HG02884 (cell line): ENCODE measurements around the gene MRGPRG.

Source experiments
- ATAC-seq: cut with Tn5 transposase; IDR thresholded peaks from one replicate; pipeline ENCODE4 v1.9.1; 2021; ENCODE audit warnings: mild to moderate bottlenecking, moderate library complexity; ENCODE audit not compliant: unreplicated experiment

The MRGPRG gene

DNA sequence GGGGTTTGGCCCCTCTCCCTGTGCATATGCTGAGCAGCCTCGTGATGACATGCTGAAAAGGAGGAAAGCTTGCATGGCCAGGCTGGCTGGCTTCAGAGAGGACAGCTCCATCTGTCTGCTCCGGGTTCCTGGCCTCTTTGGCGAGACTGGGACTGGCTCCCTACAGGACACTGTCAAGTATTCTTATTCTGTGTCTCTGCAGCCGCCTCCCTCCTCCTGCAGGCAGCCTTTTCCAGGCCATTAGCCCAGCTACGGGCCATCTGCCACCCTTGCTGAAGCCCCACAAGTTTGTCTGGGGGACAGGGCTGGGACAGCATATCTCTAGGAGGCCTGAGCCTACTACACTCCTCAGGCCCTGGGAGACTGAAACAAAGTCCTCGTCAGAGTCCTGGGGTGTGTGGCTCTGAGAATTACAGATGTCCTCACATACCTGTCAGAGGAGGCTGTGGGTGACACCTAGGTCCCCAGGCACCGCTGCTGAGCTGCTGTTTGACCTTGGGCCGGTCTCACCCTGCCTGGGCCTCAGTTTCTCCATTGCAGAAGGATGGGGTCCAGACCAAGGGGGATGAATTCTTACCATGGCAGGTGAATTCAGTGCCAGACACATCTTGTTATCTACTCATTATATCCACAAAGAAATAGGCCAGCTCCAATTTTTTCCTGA is 11.0 kb downstream of the MRGPRG start:
- no peak for ATAC-seq

DNA sequence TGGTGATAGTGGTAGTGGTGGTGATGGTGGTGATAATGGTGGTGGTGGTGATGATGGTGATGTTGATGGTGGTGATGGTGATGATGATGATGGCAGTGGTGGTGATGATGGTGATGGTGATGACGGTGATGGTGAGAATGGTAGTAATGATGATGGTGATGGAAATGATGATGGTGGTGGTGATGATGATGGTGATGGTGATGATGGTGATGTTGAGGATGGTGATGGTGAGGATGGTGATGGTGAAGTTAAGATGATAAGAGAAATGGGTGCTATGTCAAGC is 11.8 kb downstream of the MRGPRG start:
- no peak for ATAC-seq

DNA sequence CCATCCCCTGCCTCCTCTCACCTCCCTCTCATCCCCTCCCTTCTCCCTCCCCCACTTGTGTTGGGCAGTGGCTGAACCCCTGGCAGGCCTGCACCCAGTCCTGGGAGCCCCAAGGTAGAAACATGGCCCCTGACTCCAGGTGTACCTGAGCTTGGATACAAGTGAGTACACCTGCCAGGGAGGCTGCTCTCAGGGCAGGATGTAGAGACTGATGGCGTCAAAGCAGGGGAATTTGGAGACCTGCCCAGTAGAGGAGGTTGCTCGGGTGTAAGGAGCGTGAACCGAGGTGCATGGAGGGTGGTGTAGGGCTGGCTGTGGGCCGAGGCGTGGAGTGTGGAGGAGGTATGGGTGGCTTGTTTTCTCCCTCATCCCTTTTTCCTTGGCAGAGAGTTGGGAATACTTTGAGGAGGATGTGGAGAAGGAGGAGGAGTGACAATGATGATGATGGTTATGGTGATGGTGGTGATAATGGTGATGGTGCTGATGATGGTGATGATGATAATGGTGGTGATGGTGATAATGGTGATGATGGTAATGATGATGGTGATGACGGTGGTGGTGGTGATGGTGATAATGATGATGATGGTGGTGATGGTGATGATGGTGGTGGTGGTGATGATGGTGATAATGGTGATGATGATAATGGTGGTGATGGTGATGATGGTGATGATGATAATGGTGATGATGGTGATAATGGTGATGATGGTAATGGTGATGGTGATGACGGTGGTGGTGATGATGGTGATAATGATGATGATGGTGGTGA is 12.3 kb downstream of the MRGPRG start:
- no peak for ATAC-seq

DNA sequence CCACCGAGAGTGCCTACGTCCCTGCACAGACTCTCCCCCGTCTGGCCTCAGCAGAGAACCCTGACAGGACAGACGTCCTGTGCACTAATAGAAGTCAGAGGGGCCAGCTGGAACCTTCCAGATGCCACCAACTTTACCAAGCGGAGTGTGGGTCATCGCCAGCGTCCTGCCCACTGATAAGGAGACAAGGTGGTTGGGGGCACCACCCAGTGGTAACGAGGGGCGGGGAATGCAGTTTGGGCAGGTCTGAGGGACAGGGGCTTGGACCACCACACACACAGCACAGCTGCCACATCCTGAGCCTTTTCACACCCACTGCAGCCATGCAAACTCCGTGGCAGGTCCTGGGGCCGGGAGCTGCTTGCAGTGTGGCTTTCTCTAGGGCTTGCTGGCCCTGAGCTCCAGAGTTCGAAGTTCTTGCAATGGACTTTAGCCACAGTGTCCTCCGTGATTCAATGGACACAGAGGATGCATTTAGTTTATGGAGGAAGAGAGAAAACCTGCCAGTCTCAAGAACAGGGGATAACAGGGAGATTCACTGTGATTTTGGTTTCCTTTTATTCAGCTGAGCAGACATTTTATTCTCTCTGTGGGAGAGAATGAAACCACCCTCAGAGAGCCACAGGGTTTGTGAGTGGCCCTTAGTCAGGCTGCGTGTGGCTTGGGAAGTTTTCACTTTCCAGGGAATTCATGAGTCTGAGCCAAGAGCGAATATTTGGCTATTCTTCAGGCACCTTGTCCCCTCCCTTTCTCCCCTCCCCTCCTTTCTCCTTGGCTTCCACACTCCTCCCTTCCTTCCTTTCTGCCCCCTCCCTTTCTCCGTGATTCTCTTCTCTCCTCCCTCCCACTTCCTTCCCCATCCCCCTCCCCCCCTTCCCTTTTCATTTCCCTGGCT is 13.1 kb downstream of the MRGPRG start:
- ATAC-seq, result no peak

DNA sequence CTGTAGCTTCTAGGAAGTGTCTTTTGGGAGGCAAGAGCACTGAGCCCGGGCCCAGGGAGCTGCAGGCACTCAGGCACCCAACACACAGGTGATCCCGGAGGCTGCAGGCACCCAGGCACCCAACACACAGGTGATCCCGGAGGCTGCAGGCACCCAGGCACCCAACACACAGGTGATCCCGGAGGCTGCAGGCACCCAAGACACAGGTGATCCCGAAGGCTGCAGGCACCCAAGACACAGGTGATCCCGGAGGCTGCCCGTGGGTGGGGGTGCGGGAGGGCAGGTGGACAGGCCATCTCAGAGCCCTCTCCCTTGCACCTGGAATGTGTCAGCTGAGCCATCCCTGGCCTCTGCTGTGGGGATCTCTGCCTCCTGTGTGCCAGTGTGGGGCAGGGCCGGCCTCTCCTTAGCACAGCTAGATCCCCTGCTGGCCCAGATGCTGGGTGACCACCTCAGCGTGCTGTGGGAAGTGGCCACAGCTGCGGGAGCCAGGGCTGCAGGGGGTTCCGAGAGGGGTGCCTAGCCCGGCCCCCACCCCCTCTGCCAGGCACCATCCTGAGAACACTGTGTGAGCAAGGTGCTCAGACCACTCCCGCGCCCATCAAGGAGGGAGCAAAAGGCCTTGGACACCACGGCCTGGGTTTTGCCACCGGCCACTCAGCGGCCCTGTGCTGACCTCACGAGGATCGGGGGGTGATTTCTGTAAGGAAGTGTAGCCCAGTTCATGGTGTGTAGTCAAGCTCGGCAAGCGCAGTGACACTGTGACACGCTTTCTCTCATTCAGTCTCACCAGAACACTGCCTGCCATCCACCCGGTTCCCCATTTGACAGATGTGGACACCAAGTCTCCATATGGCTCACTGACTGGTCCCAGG is 14.2 kb downstream of the MRGPRG start:
- ATAC-seq, result no peak

DNA sequence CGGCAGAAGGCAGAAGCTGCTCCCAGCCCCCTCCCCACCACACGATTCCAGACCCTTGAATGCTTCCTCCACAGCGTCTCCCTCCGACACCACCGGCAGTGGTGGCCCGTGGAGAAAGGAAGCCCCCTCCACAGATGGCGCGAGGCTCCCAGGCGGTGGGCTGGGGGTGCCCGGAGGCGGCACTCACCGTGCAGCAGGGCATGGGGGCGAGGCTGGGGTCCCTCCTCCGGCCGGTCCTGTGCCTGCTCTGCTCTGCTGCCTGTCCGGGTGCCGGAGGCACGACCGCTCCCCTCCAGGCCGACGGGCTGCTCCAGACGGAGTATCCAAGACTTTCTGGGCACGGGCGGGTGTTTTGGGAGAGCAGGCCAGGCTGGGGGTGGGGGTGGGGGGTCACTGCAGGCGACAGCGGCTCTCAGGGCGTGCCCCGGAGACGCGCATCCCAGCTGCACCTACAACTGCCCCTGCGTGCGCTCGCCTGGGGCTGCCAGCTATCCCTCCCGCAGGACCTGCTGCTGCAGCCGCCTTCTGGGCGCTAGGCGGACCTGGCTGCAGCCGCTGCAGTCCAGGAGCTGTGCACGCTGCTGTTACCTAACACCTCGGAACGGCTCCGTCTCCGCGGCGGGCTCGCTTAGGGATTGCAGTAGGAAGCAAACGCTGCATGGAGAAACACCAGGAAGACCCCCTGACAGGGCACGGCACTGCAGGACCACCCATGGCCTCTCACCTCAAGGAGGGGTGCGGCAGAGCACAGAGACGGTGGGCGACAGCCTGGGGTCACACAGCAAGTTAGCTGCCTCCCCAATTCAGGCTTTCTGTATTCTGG is 15.2 kb downstream of the MRGPRG start:
- no peak for ATAC-seq

DNA sequence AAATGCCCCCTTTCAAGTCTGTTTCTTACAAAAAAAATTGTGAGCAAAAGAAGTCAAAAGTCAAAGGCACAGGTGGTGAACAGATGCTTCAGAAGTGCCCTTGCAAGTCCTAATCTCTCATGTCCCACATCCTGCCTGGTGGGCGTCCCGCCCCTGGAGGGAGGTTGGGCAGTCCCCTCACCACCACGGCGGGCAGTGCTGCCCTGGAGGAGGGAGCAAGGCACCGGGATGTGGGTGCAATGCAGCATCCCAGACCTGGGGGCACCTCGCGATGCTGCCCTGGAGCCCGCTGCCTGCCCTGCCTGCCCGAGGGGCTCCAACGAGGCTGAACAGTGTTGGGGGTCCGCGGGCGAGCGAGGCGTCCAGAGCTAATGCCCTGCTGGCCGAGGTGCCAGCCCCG is 15.9 kb downstream of the MRGPRG start:
- ATAC-seq, result no peak

DNA sequence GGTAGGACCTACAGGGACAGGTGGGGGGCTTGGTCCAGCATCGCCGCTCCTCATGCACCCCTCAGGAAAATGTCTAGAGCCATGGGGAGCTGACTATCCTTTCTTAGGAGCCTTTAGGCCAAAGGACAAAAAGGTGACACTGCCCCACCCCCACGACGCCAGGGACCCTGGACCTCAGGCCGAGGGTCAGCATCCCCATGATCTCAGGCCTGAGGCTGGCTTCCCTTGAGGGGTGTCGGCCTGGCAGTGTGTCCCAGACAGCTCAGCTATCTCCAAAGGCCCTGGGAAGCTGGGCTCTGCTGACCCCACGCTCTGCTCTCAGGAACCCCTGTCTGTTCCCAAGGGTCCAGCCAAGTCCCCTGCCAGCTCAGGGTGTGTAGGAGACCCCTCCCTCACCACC is 16.3 kb downstream of the MRGPRG start:
- no peak for ATAC-seq

DNA sequence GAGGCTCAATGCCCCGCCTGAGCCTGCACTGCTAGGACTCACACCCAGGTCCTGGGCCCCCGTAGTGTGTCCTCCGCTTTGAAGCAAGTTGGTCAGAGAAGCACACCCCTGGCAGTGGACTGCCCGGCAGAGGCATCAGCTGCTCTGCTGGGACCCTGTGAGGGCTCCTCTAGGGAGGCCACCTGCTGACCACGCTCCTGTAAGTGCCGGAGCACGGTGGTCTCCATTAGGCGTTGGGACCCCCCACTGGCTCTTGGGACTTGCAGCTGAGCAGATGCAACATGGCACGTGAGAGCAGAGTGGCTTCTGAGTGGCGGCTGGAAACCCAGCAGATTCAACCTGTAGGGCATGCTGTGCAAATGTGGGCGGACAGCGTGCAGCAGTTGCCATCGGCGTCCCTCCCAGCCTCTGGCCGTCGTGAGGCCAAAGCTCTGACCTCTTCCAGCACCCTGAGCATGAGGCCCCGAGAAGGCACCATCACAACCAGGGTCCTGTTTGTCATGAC is 16.9 kb downstream of the MRGPRG start:
- ATAC-seq, result no peak

DNA sequence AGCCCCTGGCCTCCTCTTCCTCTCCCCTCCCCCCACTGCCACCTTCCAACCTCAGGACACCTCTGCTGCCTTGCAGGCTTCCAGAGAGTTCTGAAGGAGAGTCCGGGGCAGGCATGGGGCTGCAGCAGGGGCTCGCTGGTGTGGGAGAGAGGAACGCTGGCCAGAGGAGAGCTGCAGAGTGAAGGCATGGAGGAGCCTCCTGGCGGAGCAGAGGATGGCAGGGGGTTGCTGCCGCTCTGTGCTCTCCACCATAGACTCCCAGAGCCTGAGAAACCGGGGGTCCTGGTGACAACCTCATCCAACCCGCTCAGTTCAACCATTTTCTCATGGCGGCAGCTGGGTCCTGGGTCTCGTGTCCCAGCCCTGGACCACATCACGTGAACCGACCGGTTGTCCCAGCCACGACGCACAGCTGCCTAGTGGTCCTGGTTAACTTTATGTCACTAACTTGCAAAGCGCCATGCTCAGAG is 17.5 kb downstream of the MRGPRG start:
- no peak for ATAC-seq

DNA sequence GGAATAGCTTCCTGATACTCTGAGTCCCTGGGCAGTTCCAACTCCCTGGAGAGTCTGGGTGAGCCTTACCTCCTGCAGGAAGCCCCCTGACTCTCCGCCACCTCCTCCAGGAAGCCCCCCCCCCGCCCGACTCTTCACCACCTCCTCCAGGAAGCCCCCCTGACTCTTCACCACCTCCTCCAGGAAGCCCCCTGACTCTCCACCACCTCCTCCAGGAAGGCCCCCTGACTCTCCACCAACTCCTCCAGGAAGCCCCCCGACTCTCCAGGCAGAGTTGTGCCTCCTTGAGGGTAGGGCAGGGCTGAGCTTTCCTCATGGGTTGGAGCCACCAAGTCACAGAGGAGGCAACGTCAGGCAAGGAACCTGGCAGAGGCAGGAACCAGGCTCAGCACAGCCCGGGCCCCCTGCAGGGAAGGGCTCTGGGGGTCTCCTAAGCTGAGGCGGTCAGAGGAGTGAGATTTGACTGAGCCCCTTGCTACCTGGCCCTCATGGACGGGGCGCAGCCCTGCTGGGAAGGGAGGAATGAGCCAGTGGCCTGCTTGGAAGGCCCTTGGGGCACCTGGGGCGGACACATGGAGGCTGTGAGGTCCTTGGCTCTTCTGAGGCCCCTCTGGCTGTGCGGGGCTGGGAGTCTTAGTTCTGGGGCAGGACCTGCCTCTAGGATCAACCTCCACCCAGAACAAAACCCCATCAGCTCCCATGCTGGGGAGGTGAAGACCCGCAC is 18.1 kb downstream of the MRGPRG start:
- no peak for ATAC-seq

DNA sequence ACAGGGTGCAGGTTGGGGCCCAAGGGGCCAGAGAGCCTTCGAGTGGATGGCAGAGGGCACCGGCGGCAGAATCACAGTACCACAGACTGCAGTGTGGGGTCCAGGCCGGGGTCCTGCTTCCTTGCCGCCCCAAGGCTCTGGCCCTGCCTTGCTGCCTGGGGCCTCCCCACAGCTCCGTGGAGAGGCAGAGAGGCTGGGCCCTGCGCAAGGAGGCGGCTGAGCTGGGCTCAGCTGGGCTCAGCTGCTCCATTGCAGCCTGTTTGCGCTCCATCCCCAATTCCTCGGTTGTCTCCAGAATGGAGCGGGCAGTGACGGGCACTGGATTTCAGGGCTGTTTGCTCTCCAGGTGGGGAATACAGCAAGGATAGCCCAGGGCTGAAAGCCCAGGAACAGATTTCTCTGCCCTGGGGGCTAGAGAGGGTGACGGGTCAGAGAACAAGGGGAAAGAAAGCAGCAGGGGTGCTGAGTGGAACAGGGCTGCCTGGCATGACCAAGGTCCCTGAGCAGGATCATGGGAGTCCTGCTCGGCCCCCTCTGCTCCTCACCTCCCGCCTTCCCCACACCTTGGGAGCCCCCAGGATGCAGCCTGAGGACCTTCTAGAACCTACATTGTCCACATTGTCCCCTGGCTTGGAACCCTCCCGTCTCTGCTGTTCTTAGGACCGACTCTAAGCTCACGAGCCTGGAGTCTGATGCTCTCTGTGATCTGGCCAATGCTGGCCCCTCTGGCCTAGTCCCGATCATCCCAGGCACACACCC is 18.9 kb downstream of the MRGPRG start:
- ATAC-seq, result no peak

DNA sequence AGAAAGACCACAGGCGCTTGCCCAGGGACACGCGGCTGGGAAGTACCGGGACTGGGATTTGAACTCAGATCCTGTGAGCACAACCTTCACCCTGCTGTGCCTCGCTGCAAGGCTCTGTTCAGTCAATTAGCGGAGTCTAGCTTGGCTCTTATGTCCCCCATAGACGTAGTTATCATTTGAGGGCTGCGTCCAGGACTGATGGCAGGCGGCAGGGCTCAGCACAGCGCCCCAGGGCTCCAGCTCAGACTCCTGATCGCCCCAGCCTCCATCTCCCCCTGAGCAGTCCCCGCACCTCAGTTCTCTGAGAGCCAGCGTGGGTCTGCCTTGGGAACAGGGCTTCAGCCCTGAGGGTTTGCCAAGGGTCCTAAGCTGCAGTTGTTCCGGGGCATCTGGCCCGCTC is 19.8 kb downstream of the MRGPRG start:
- ATAC-seq, result no peak

DNA sequence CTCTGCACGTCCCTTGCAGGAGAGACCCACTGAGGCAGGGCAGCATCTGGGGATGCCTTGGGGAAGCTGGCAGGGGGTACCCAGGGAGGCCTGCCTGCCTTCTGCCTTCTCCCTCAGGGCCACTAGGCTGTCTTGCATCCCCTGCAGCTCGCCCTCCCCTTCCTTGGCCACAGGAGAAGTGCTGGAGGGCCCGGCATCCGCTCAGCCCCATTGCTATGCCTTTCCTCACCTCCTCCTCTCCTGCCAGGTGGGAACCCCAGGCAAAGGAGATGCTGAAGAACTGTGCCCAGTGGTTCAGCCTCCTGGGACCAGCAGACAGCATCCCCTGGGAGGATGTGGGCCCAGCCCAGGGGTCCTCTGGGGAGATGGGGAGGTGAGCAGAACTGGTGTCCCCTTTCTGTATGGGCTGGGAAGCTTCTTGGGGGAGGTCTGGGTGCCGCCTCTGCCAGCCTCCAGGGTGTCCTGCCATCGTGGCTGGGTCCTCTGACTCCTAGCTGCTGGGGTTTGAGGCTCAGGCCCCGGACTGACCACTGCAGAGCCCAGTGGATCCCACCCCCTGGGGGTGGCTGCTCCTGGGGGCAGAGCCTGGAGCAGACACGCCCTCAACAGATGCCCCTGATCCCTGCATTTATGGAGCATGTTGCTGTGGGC is 20.6 kb downstream of the MRGPRG start:
- no peak for ATAC-seq

DNA sequence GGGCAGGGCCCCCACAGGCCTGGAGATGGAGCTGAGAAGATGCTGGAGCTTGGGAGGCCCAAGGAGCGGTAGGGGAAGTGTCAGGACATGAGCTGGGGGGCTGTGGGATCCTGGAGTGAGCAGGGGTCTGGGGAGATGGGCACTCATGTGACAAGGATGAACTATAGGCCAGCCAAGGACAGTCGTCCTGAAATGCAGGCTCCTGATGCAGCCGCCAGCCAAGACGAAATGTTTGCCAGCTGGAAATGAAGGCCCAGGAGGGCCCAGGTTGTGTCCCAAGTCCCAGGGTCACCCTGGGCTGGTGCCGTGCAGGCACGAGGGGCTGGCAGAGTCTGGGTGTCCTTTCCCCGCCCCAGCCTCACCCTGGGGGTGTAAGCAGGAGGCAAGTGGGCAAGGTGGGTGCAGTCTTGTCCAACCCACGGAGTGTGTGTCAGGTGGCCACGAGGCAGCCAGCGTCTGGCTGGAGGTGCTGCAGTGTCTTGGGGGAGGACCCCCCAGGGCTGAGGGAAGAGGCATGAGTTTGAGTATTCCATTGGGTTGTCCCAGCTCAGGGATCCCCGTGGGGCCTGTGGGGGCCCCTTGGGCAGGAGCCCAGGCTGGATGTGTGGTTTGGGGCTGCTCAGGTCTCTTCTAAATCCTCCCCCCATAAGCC is 21.4 kb downstream of the MRGPRG start:
- ATAC-seq, result no peak

DNA sequence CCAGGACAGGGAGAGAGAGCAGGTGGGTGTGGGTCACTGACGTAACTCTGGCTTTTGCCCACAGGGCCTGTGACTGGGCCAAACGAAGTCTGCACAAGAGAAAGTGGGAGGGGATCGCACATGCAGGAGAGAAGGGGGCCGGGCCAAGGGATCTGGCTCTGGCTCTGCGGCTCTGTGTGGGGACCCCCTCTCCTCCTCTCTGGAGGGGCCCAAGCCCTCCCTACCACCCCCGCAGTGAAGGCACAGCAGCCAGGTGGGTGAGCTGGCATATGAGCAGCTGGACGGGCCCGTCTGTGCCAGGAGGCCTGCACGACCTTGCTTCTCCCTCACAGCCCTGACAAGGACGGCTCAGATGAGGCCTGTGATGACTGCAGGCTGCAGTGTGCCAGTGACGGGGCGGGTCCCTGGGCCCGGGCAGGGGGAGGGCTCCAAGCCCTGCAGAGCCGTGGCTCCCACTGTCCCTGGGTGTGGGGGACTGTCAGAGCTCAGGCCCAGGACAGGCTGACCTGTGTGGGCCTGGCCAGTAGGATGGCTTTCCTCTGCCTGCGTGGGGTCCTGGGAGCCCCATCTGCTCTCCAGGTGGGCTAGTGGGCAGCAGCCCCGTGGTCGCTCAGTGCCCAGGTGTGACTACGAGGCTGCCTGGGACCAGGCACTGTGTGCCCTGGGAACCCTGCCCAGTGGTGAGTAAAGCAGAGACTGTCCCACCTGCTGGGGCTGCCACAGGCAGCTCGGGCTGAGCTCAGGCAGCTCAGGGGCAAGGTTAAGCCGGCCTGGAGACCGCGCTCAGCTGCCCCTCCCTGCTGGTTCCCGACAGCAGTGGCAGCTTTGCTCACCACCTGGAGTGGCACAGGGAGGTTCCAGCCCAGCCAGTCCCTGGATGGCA is 22.2 kb downstream of the MRGPRG start:
- ATAC-seq, result no peak
